WI38 (cell line): ENCODE results near the gene CALN1.

Source experiments
- H3K4me3 ChIP-seq: 2 replicates; pipeline ENCODE4 v1.5.1; 2011; ENCODE audit warnings: low read depth, mild to moderate bottlenecking, control low read depth, low read length
- CTCF ChIP-seq: IDR thresholded peaks from 2 replicates; pipeline ENCODE4 v1.5.1; 2012; ENCODE audit warnings: low read depth, mild to moderate bottlenecking, control low read depth, low read length

The CALN1 gene

GRCh38 chr7:72111086-72111485 lies 301.1 kb downstream of the CALN1 start:
- no peak overlapping the region for H3K4me3 ChIP-seq
- TF ChIP-seq CTCF = no peak

- no peak for TF ChIP-seq CTCF
- H3K4me3 ChIP-seq = no peak overlapping the region
Observed at GRCh38 chr7:72109566-72109965, 302.6 kb downstream of the CALN1 start.

- H3K4me3 ChIP-seq = no peak overlapping the region
- no peak for TF ChIP-seq CTCF
Observed at GRCh38 chr7:72106405-72106804, 305.7 kb downstream of the CALN1 start.

- H3K4me3 ChIP-seq = no peak overlapping the region
- TF ChIP-seq CTCF = no peak
Observed at GRCh38 chr7:72101444-72101843, 310.7 kb downstream of the CALN1 start.

GRCh38 chr7:72099784-72100183 lies 312.4 kb downstream of the CALN1 start:
- no peak for TF ChIP-seq CTCF
- no peak overlapping the region for H3K4me3 ChIP-seq

- TF ChIP-seq CTCF = no peak
- H3K4me3 ChIP-seq = no peak overlapping the region
Observed at GRCh38 chr7:72098807-72099580, 313.1 kb downstream of the CALN1 start.

- TF ChIP-seq CTCF = no peak
- H3K4me3 ChIP-seq = no peak overlapping the region
Observed at GRCh38 chr7:72097226-72097625, 314.9 kb downstream of the CALN1 start.
